OCI-LY3 (cell line): Measurements from ENCODE around the gene BAZ2B.

Experiments used
- CTCF ChIP-seq: fragments of 200-600, 300-600 bp; sonication (generic); IDR thresholded peaks from 2 replicates; pipeline ENCODE4 v1.5.1; 2014; ENCODE audit warnings: antibody characterized with exemption, low read length, low read depth
- EZH2phosphoT487 ChIP-seq: fragments of 200-600 bp; shearing (Covaris generic); IDR thresholded peaks from 2 replicates; pipeline ENCODE4 v1.6.1; 2018; ENCODE audit warnings: antibody characterized with exemption, mixed run types, low read depth

GRCh38 chr2:159410276-159410675, 206.1 kb downstream of the BAZ2B start:
- TF ChIP-seq EZH2phosphoT487 (no peak), CTCF (no peak)
